ENCODE results near the gene ZNF492. TPM values are rescaled to one million over a fixed set of nuclear protein-coding genes. Genes with fewer than 3 reads are reported as not detected.

Gene ZNF492
- total and polyA plus RNA-seq, 10 of the 15 experiments (the other 5 are each of a cell fraction or from before 2014, with no cell fraction given) = not detected

- Histone ChIP-seq H3K9ac (ENCODE audit: control insufficient read depth, insufficient read depth, low read length) (no peak overlapping the region), H3K9me3 (replicated peaks; ENCODE audit: control insufficient read depth, insufficient read depth, low read length) (no peaks in the 10 kb centered on the region; the same call in 1 of the 3 replicates), H3K27me3 (replicated peaks in 1 of 2; ENCODE audit: control insufficient read depth in 2 of 2, insufficient read depth in 2 of 2, low read length in 1 of 2) (no peaks in the 10 kb centered on the region), H3K4me1 (ENCODE audit: control insufficient read depth, insufficient read depth, low read length) (no peaks in the 10 kb centered on the region), H3K4me3 (no peak overlapping the region), H3K36me3 (ENCODE audit: control insufficient read depth in 2 of 2, insufficient read depth in 2 of 2, low read length in 1 of 2) (no peaks in the 10 kb centered on the region), H3K4me2 (ENCODE audit: control insufficient read depth, insufficient read depth) (no peak overlapping the region), H3K79me2 (ENCODE audit: control insufficient read depth, insufficient read depth, low read length) (no peaks in the 10 kb centered on the region), H4K20me1 (ENCODE audit: control insufficient read depth, insufficient read depth) (no peaks in the 10 kb centered on the region), H2AFZ (ENCODE audit: control insufficient read depth, low read depth, low read length) (no peak overlapping the region), H3K27ac (ENCODE audit: control insufficient read depth, insufficient read depth) (no peak overlapping the region)
- TF ChIP-seq CTCF (IDR thresholded peaks at IDR 0.05 in 2 of 3, conservative IDR thresholded peaks at IDR 0.05 in 1 of 3; ENCODE audit: control insufficient read depth in 2 of 3, extremely low read depth in 1 of 3, insufficient read depth in 1 of 3, low read depth in 3 of 3, low read length in 3 of 3) = no peak
- no peak for TF ChIP-seq IKZF1 (conservative IDR thresholded peaks at IDR 0.05)
- no peak for TF ChIP-seq LARP7 (IDR thresholded peaks at IDR 0.05)
- TF ChIP-seq EGR1 (IDR thresholded peaks at IDR 0.05; ENCODE audit: borderline replicate concordance in 1 of 2, low read depth in 2 of 2, low read length in 2 of 2) = no peak
- no peak for TF ChIP-seq MEF2B (IDR thresholded peaks at IDR 0.05; ENCODE audit: partially characterized antibody, poor library complexity, severe bottlenecking)
- no peak for TF ChIP-seq GABPA (IDR thresholded peaks at IDR 0.05; ENCODE audit: low read depth)
- TF ChIP-seq, protein P1, sequence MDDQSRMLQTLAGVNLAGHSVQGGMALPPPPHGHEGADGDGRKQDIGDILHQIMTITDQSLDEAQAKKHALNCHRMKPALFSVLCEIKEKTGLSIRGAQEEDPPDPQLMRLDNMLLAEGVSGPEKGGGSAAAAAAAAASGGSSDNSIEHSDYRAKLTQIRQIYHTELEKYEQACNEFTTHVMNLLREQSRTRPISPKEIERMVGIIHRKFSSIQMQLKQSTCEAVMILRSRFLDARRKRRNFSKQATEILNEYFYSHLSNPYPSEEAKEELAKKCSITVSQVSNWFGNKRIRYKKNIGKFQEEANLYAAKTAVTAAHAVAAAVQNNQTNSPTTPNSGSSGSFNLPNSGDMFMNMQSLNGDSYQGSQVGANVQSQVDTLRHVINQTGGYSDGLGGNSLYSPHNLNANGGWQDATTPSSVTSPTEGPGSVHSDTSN (IDR thresholded peaks at IDR 0.05; ENCODE audit: insufficient replicate concordance, low read depth, low read length) = no peak
- no peak for TF ChIP-seq KAT2A (conservative IDR thresholded peaks at IDR 0.05; ENCODE audit: control insufficient read depth, low read depth, low read length)
- no peak for ATAC-seq
- ChIA-PET SMC1A (ENCODE audit: uncharacterized antibody, unreplicated experiment) (no interaction called here), CTCF (no interaction called here), RAD21 (ENCODE audit: unreplicated experiment) (no interaction called here), POLR2A (no interaction called here)
- 65% methylated on average over 54 of the region's 71 CpGs for WGBS (ENCODE audit: insufficient coverage, insufficient replicate concordance, low lambda C conversion rate, missing lambda C conversion rate)
- DNase-seq (ENCODE audit: low read depth, low spot score) = no peak
- BruUV-seq (replicated peaks) = no TSS peak
- FAIRE-seq = no peak
- in situ Hi-C loops (cut with MboI) = no loop called here
- intact Hi-C loops (cut with micrococcal nuclease; ENCODE audit: unreplicated experiment) = no loop called here
Measured at GRCh38 chr19:22622901-22623840, 11.0 kb upstream of the ZNF492 start.
